Esophagus squamous epithelium (tissue), 5 donors: ENCODE measurements around the gene LAMA1. TPM values are rescaled to one million over a fixed set of nuclear protein-coding genes. Genes with fewer than 3 reads are reported as not detected.

Source experiments
- DNase-seq: peaks from one replicate; lab custom pipeline; 2025; lab: John Stamatoyannopoulos, UW
- H3K27ac ChIP-seq, 4 donors: fragments of 200-600 bp; sonication (generic); one replicate each; pipeline ENCODE4 v1.5.1; 2016 to 2019; ENCODE audit warnings: mild to moderate bottlenecking in 1 of 4
- H3K27me3 ChIP-seq, 4 donors: fragments of 200-600 bp; sonication (generic); 1 replicate in 3 of 4; 2 replicates in 1 of 4; pipeline versions ENCODE4 v1.5.1 to v1.6.0; 2017 to 2021; ENCODE audit warnings: antibody characterized with exemption in 1 of 4
- H3K36me3 ChIP-seq, 3 donors: fragments of 200-600 bp; sonication (generic); one replicate each; pipeline ENCODE4 v1.5.1; 2016 to 2019
- H3K4me1 ChIP-seq, 3 donors: fragments of 200-600 bp; sonication (generic); one replicate each; pipeline ENCODE4 v1.5.1; 2017 to 2019
- H3K4me3 ChIP-seq, 4 donors: fragments of 200-600 bp; sonication (generic); 1 replicate in 3 of 4; 2 replicates in 1 of 4; pipeline ENCODE4 v1.5.1; 2016 to 2019; ENCODE audit warnings: mild to moderate bottlenecking in 2 of 4, moderate library complexity in 1 of 4
- H3K9me3 ChIP-seq, 3 donors: fragments of 200-600 bp; sonication (generic); one replicate each; pipeline ENCODE4 v1.5.1; 2016 to 2019
- POLR2A ChIP-seq, 4 donors: fragments of 450-650 bp; IDR thresholded peaks; one replicate each; pipeline ENCODE4 v1.6.1; 2017; ENCODE audit warnings: antibody characterized with exemption in 4 of 4, mild to moderate bottlenecking in 4 of 4, moderate library complexity in 3 of 4
- WGBS, 2 donors: methylation state at CpG; one replicate each; pipeline ENCODE4 v1.1.5; 2018; 5-methylcytosine and 5-hydroxymethylcytosine counted together
- intact Hi-C: fragments of 100-400 bp; cut with DNase I; formaldehyde crosslinking; loops from one replicate; pipeline ENCODE4 v1.15.0; 2022
- total RNA-seq, 4 donors: library from RNA; depleted of rRNA; stranded (reverse); fragments of >200 nt; gene quantifications; one replicate each; pipeline ENCODE4 v1.1.0, GENCODE V29; 2016
- TF ChIP-seq, protein P1 (sequence below), 6 experiments: fragments of 450-650 bp in 4 of 6; fragments of 200-600 bp in 2 of 6; sonication (generic) in 2 of 6; IDR thresholded peaks; one replicate each; pipeline ENCODE4 v1.5.1; 2016 to 2019; ENCODE audit warnings: antibody characterized with exemption in 6 of 6, mild to moderate bottlenecking in 4 of 6, moderate library complexity in 4 of 6
- donor health status: DM: yes; HTN: yes; CAD: no.

LAMA1 gene
- total RNA-seq, 4 donors from 2014 or later, result 0.08 to 2.7 (median 1.6) TPM

DNA sequence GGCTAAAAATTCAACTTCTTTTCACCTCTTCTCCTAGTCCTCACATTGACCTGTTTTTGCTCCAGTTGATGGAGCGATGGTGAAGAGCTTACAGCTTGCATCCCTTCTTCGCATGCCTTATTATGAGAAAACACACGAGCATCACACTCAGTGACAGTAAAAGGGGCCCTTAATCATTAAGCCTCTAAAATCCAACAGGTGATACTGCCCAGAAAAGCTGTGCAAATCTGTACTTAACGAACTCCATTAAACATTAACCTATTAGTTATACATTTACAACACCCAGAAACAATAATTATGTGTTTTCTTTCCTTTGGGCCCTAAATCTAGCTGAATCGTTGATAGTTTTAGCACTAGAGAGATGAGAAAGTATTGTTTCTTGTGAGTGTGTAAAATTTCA is 54.8 kb downstream of the LAMA1 start:
- H3K4me1 ChIP-seq, result no peaks in the 10 kb centered on the region
- no peak overlapping the region for H3K4me3 ChIP-seq
- H3K27ac ChIP-seq, result no peak overlapping the region
- no peaks in the 10 kb centered on the region for H3K36me3 ChIP-seq
- TF ChIP-seq POLR2A (IDR thresholded peaks at IDR 0.05), result no peak
- TF ChIP-seq, protein P1, sequence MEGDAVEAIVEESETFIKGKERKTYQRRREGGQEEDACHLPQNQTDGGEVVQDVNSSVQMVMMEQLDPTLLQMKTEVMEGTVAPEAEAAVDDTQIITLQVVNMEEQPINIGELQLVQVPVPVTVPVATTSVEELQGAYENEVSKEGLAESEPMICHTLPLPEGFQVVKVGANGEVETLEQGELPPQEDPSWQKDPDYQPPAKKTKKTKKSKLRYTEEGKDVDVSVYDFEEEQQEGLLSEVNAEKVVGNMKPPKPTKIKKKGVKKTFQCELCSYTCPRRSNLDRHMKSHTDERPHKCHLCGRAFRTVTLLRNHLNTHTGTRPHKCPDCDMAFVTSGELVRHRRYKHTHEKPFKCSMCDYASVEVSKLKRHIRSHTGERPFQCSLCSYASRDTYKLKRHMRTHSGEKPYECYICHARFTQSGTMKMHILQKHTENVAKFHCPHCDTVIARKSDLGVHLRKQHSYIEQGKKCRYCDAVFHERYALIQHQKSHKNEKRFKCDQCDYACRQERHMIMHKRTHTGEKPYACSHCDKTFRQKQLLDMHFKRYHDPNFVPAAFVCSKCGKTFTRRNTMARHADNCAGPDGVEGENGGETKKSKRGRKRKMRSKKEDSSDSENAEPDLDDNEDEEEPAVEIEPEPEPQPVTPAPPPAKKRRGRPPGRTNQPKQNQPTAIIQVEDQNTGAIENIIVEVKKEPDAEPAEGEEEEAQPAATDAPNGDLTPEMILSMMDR (IDR thresholded peaks at IDR 0.05), result no peak
- intact Hi-C loops, result no loop called here
- H3K9me3 ChIP-seq, result no peaks in the 10 kb centered on the region
- DNase-seq, result no peak
- WGBS, 2 donors, result 82 to 83% methylated on average over 5 of the region's 5 CpGs
- no peaks in the 10 kb centered on the region for H3K27me3 ChIP-seq

DNA sequence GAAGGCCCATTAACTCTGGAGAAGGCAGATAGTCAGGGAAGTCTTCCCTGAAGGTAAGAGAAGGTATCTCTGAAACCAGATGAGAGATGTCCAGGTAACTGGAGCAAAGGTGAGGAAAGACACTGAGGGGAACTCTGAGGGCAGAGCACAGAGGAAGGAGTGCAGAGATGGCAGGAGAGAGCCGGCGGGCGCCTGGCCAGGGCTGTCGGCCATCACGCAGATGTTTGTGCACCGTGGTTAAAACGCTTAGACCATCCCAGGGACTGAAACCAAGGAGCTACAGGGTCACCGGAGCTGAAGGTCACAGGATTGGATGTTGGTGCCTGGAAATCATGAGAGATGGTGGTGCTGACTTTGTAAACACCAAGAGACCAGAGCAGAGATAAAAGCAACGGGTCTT is 55.4 kb downstream of the LAMA1 start:
- 64 to 76% methylated on average over 9 of the region's 9 CpGs for WGBS, 2 donors
- H3K4me1 ChIP-seq, result no peaks in the 10 kb centered on the region
- no peak overlapping the region for H3K4me3 ChIP-seq
- DNase-seq, result no peak
- intact Hi-C loops, result no loop called here
- H3K9me3 ChIP-seq, result no peaks in the 10 kb centered on the region
- TF ChIP-seq, protein P1 (IDR thresholded peaks at IDR 0.05), result no peak
- no peak for TF ChIP-seq POLR2A (IDR thresholded peaks at IDR 0.05)
- no peaks in the 10 kb centered on the region for H3K27me3 ChIP-seq
- no peak overlapping the region for H3K27ac ChIP-seq
- no peaks in the 10 kb centered on the region for H3K36me3 ChIP-seq

DNA sequence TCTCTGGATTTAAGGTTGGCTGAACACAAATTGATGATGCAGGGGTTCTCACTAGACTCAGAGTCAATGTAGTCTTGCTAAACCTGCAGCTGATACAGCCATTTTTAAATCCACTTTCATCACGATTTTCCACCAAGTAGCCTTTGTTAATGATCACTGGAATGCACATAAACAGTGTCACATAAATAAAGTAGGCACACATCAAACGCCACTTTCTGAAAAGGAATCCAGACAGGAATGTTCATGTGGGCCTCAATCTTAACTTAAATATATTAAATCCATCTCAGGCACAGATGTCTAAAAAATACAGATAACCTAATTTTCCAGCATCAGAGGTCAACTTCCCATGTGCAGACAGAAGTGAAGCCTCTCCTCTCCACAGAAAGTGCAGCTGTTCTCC is 58.3 kb downstream of the LAMA1 start:
- no peaks in the 10 kb centered on the region for H3K36me3 ChIP-seq
- no peak for DNase-seq
- no peaks in the 10 kb centered on the region for H3K4me1 ChIP-seq
- no peaks in the 10 kb centered on the region for H3K27me3 ChIP-seq
- no peaks in the 10 kb centered on the region for H3K9me3 ChIP-seq
- H3K27ac ChIP-seq, result no peak overlapping the region
- no peak overlapping the region for H3K4me3 ChIP-seq
- 35 to 53% methylated on average over 2 of the region's 2 CpGs for WGBS, 2 donors
- TF ChIP-seq, protein P1 (IDR thresholded peaks at IDR 0.05), result no peak
- no peak for TF ChIP-seq POLR2A (IDR thresholded peaks at IDR 0.05)
- intact Hi-C loops, result no loop called here

DNA sequence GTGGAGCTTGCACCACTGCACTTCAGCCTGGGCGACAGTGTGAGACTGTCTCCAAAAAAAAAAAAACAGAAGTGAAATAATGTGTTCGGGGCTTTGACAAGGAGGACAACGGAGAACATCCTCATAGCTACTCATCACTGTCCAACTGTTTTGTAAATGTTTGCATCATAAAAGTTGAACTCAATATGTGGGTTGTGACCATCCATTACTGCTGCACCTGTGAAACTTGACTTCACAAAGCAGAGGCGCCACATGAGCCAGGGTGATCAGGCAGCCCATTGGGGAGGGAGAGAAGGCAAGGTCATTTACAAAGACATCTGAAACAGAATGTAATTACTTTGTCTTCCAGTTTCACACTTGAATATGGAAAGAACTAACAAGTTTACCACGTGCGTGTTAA is 61.6 kb downstream of the LAMA1 start:
- Histone ChIP-seq H3K27ac (no peak overlapping the region), H3K4me3 (no peak overlapping the region), H3K36me3 (no peaks in the 10 kb centered on the region), H3K9me3 (no peaks in the 10 kb centered on the region), H3K4me1 (no peaks in the 10 kb centered on the region), H3K27me3 (no peaks in the 10 kb centered on the region)
- no peak for TF ChIP-seq POLR2A (IDR thresholded peaks at IDR 0.05)
- TF ChIP-seq, protein P1 (IDR thresholded peaks at IDR 0.05), result no peak
- 83 to 88% methylated on average over 6 of the region's 6 CpGs for WGBS, 2 donors
- intact Hi-C loops, result no loop called here
- no peak for DNase-seq

DNA sequence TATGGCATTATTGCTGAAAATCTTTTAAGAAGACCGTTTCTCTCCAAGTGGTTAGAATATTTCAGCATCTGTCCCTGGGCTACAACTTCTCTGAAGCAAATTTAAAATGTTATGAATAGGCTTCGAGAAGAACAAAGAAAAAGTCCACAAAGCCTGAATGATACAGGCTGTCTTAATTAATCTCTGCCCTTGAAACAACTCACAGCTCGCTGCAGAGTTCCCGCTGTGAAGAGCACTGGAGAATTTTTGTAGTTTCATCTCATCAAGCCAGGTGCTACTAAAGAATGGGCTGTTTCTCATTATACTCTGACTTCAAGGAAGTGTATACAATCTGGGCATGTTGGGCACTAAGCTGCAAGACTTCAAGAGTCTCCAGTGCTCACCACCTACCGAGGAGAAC is 67.6 kb downstream of the LAMA1 start:
- WGBS, 2 donors, result 63 to 74% methylated on average over 4 to 5 of the region's 5 CpGs
- H3K4me1 ChIP-seq, result no peaks in the 10 kb centered on the region

More for the DNA sequence above, 67.6 kb downstream of the LAMA1 start:
- Histone ChIP-seq H3K4me3 (no peak overlapping the region), H3K27ac (no peak overlapping the region), H3K36me3 (no peaks in the 10 kb centered on the region), H3K27me3 (no peaks in the 10 kb centered on the region), H3K9me3 (no peaks in the 10 kb centered on the region)
- no peak for DNase-seq
- intact Hi-C loops, result no loop called here
- no peak for TF ChIP-seq POLR2A (IDR thresholded peaks at IDR 0.05)
- TF ChIP-seq, protein P1 (IDR thresholded peaks at IDR 0.05), result no peak
